PC-9 (cell line): ENCODE measurements around the gene PALLD. TPM values are rescaled to one million over a fixed set of nuclear protein-coding genes. Genes with fewer than 3 reads are reported as not detected.
A peak's percentile ranks its signal among the peaks of the same experiment; 100 is the strongest.

Source experiments
- BruUV-seq: library from RNA; stranded (reverse); fragments of 400-500 nt; replicated peaks from 2 replicates; lab custom pipeline; 2021; lab: Mats Ljungman, UMichigan
- CTCF ChIA-PET: fragments of 300-600 bp; sonication (Branson Sonifier 250); formaldehyde crosslinking; loops from one replicate; lab custom pipeline; 2022; ENCODE audit warnings: antibody characterized with exemption; lab: Charles Lee
- POLR2A ChIA-PET: fragments of 300-600 bp; sonication (Branson Sonifier 250); formaldehyde crosslinking; loops from one replicate; lab custom pipeline; 2022; ENCODE audit warnings: antibody characterized with exemption; ENCODE audit not compliant: unreplicated experiment; lab: Charles Lee
- DNase-seq, 2 experiments: peaks; one replicate each; pipeline versions ENCODE4 v3.0.0 to v3.0.0-alpha.2; 2015 to 2022; ENCODE audit warnings: mixed read lengths in 1 of 2
- H2AFZ ChIP-seq: fragments of 200-600 bp; sonication (generic); 2 replicates; pipeline ENCODE4 v1.8.1; 2017; ENCODE audit warnings: antibody characterized with exemption
- H3F3A ChIP-seq: fragments of 200-600 bp; sonication (generic); 2 replicates; pipeline ENCODE4 v1.8.1; 2017; ENCODE audit warnings: antibody characterized with exemption, mild to moderate bottlenecking, low read depth; ENCODE audit not compliant: insufficient read depth
- H3K27ac ChIP-seq: fragments of 200-600 bp; sonication (generic); 2 replicates; pipeline ENCODE4 v1.6.1; 2016; ENCODE audit warnings: mixed run types
- H3K27me3 ChIP-seq: fragments of 200-600 bp; sonication (generic); 2 replicates; pipeline ENCODE4 v1.6.1; 2016; ENCODE audit warnings: low read depth, mixed run types; ENCODE audit not compliant: insufficient read depth
- H3K36me3 ChIP-seq: fragments of 200-600 bp; sonication (generic); 2 replicates; pipeline ENCODE4 v1.6.1; 2016; ENCODE audit warnings: low read depth, mixed run types
- H3K4me1 ChIP-seq: fragments of 200-600 bp; sonication (generic); replicated peaks from 2 replicates; pipeline ENCODE4 v1.6.1; 2016; ENCODE audit warnings: mixed run types; ENCODE audit not compliant: insufficient read depth
- H3K4me2 ChIP-seq: fragments of 200-600 bp; sonication (generic); 2 replicates; pipeline ENCODE4 v1.6.1; 2017; ENCODE audit warnings: mixed run types
- H3K4me3 ChIP-seq: fragments of 200-600 bp; sonication (generic); 2 replicates; pipeline ENCODE4 v1.6.1; 2016; ENCODE audit warnings: mixed run types
- H3K79me2 ChIP-seq: fragments of 200-600 bp; sonication (generic); 2 replicates; pipeline ENCODE4 v1.6.1; 2017; ENCODE audit warnings: low read depth, mixed run types
- H3K9me2 ChIP-seq: fragments of 200-600 bp; sonication (generic); 2 replicates; pipeline ENCODE4 v1.8.1; 2017; ENCODE audit warnings: mild to moderate bottlenecking; ENCODE audit not compliant: insufficient read depth
- H3K9me3 ChIP-seq: fragments of 200-600 bp; sonication (generic); 2 replicates; pipeline ENCODE4 v1.8.1; 2016; ENCODE audit warnings: low read depth; ENCODE audit not compliant: insufficient read depth
- H4K20me1 ChIP-seq: fragments of 200-600 bp; sonication (generic); 2 replicates; pipeline ENCODE4 v1.8.1; 2017; ENCODE audit not compliant: insufficient read depth
- EZH2 ChIP-seq: fragments of 200-600 bp; sonication (generic); IDR thresholded peaks from 2 replicates; pipeline ENCODE4 v1.8.0; 2017; ENCODE audit warnings: antibody characterized with exemption, low read depth
- intact Hi-C: fragments of 100-400 bp; cut with micrococcal nuclease; formaldehyde crosslinking; loops from one replicate; pipeline ENCODE4 v1.10.0; 2022; ENCODE audit not compliant: unreplicated experiment
- total RNA-seq: library from RNA; stranded (reverse); gene quantifications from 2 replicates; pipeline ENCODE4 v1.2.3, GENCODE V29; 2021
- TF ChIP-seq, protein P1 (sequence below): fragments of 200-600 bp; sonication (generic); conservative IDR thresholded peaks from 2 replicates; pipeline ENCODE4 v1.6.1; 2017; ENCODE audit warnings: mixed run types, antibody characterized with exemption, mild to moderate bottlenecking, moderate library complexity

PALLD gene
- total RNA-seq, 1 experiment from 2014 or later, result 156 TPM

DNA sequence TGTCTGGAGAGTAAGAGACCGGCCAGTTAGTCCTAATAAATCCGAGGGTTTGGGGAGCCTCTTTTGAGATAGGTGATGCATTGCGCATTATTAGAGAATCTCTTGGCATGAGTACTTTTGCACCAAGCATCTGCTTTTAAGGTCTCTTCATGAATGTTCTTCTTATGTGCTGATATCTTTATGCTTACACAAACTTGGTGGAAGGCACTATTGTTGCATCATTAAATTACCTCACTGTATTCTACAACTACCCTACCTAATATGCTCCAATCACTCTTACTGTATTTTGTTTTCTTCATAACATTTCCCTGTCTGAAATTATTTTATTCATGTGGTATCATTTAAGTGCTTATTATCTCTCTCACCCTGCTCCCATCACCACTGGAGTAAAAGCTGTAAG is 151.6 kb downstream of the PALLD start:
- Histone ChIP-seq H3K27me3 (no peaks in the 10 kb centered on the region), H3K9me2 (no peaks in the 10 kb centered on the region), H3K4me3 (no peak overlapping the region), H3F3A (0 out of 2 replicates have a peak, but pooled peaks cover under 1% of the 10 kb centered on the region), H3K79me2 (no peaks in the 10 kb centered on the region), H3K4me2 (no peak overlapping the region), H3K27ac (no peak overlapping the region; the same call in 1 of the 2 replicates), H3K36me3 (no peaks in the 10 kb centered on the region), H3K9me3 (no peaks in the 10 kb centered on the region), H3K4me1 (peaks cover 4% of the 10 kb centered on the region), H4K20me1 (no peaks in the 10 kb centered on the region), H2AFZ (no peak overlapping the region)
- ChIA-PET POLR2A (interaction anchor here (0.6 kb wide), 1 partner anchor 86 kb away, joined by 3 read pairs; no protein-coding TSS in a partner anchor), CTCF (no interaction called here)
- DNase-seq, result no peak
- no TSS peak for BruUV-seq
- no peak for TF ChIP-seq EZH2
- TF ChIP-seq, protein P1, sequence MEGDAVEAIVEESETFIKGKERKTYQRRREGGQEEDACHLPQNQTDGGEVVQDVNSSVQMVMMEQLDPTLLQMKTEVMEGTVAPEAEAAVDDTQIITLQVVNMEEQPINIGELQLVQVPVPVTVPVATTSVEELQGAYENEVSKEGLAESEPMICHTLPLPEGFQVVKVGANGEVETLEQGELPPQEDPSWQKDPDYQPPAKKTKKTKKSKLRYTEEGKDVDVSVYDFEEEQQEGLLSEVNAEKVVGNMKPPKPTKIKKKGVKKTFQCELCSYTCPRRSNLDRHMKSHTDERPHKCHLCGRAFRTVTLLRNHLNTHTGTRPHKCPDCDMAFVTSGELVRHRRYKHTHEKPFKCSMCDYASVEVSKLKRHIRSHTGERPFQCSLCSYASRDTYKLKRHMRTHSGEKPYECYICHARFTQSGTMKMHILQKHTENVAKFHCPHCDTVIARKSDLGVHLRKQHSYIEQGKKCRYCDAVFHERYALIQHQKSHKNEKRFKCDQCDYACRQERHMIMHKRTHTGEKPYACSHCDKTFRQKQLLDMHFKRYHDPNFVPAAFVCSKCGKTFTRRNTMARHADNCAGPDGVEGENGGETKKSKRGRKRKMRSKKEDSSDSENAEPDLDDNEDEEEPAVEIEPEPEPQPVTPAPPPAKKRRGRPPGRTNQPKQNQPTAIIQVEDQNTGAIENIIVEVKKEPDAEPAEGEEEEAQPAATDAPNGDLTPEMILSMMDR, result no peak
- intact Hi-C loops, result no loop called here

DNA sequence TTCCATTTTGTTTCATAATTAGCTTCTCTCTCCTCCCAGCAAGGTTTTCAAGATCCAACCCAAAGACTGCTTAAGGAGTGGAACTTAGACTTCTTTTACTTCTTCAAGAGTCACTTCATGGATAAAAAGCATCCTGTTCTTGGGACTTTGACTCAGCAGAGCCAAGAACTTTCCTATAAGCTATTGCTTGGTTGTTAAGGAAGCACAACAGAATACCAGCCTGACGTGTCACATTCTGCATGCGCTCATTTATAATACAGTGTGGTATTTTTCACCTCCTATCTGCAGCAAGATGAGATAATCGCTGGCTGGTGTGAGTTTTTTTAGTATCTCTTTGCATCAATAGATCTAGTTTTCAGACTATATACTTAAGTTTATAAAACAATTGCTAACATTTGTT is 152.1 kb downstream of the PALLD start:
- no TSS peak for BruUV-seq
- H3K36me3 ChIP-seq, result no peaks in the 10 kb centered on the region
- peaks cover 9% of the 10 kb centered on the region for H3K4me1 ChIP-seq
- no peak overlapping the region; the same call in 1 of the 2 replicates for H3K27ac ChIP-seq
- peak; percentile 20 to 76 for DNase-seq
- ChIA-PET POLR2A (no interaction called here), CTCF (no interaction called here)
- H2AFZ ChIP-seq, result no peak overlapping the region
- TF ChIP-seq EZH2, result no peak
- TF ChIP-seq, protein P1, result no peak
- H3F3A ChIP-seq, result peaks cover 5% of the 10 kb centered on the region; the same call in 1 of the 2 replicates
- intact Hi-C loops, result no loop called here
- no peaks in the 10 kb centered on the region for H3K9me3 ChIP-seq
- H3K27me3 ChIP-seq, result no peaks in the 10 kb centered on the region
- H4K20me1 ChIP-seq, result no peaks in the 10 kb centered on the region
- no peaks in the 10 kb centered on the region for H3K79me2 ChIP-seq
- H3K9me2 ChIP-seq, result no peaks in the 10 kb centered on the region
- no peak overlapping the region for H3K4me2 ChIP-seq
- no peak overlapping the region for H3K4me3 ChIP-seq

DNA sequence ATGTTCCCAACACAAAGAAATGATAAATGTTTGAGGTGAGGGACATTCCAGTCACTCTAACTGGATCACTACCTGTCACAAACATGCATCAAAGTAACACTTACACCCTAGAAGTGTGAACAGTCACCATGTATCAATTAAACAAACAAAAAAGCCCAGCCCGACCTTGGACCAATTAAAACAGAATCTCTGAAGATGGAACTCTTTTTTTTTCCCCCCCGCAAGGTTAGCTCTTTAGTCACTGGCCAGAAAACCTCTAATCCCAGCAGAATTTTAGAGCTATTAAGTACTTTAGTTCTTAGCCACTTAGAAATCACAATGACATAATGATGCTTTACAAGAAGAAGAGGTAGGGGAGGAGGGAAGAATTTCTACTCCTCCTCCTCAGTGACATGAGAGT is 154.5 kb downstream of the PALLD start:
- no peaks in the 10 kb centered on the region for H3K9me2 ChIP-seq
- DNase-seq, result no peak
- no TSS peak for BruUV-seq
- no peak overlapping the region for H3K27ac ChIP-seq
- no peaks in the 10 kb centered on the region for H3K79me2 ChIP-seq
- ChIA-PET CTCF (interaction anchor here (0.6 kb wide), 1 partner anchor 1374 kb away, joined by 5 read pairs; no protein-coding TSS in a partner anchor), POLR2A (interaction anchor here (0.5 to 1.2 kb wide), 3 partner anchors 14 to 172 kb away, joined by 3 to 8 read pairs (median 3); no protein-coding TSS in a partner anchor)
- no peaks in the 10 kb centered on the region for H3K36me3 ChIP-seq
- H3K9me3 ChIP-seq, result no peaks in the 10 kb centered on the region
- H3K4me3 ChIP-seq, result no peak overlapping the region
- intact Hi-C loops, result loop anchor here (5.0 kb wide), 1 partner anchor 64 kb away; no protein-coding TSS in a partner anchor
- no peaks in the 10 kb centered on the region for H4K20me1 ChIP-seq
- no peak overlapping the region for H3K4me2 ChIP-seq
- no peak overlapping the region for H2AFZ ChIP-seq
- peaks cover 9% of the 10 kb centered on the region; the same call in 1 of the 2 replicates for H3F3A ChIP-seq
- TF ChIP-seq, protein P1, result no peak
- no peak for TF ChIP-seq EZH2
- H3K27me3 ChIP-seq, result no peaks in the 10 kb centered on the region
- H3K4me1 ChIP-seq, result peaks cover 31% of the 10 kb centered on the region
